NCI-H2081 treated with DMSO at 0.1 percent for 48 hours (cell line): ENCODE measurements around the gene PLEKHA5.
"Not testable (repeated sequence)": the region's sequence is repeated elsewhere in the genome, so short reads cannot be mapped to it uniquely, and the experiment has no call there.

Experiments
- DNase-seq: peaks from one replicate; lab custom pipeline; 2025; lab: John Stamatoyannopoulos, UW

The PLEKHA5 gene, protein sequence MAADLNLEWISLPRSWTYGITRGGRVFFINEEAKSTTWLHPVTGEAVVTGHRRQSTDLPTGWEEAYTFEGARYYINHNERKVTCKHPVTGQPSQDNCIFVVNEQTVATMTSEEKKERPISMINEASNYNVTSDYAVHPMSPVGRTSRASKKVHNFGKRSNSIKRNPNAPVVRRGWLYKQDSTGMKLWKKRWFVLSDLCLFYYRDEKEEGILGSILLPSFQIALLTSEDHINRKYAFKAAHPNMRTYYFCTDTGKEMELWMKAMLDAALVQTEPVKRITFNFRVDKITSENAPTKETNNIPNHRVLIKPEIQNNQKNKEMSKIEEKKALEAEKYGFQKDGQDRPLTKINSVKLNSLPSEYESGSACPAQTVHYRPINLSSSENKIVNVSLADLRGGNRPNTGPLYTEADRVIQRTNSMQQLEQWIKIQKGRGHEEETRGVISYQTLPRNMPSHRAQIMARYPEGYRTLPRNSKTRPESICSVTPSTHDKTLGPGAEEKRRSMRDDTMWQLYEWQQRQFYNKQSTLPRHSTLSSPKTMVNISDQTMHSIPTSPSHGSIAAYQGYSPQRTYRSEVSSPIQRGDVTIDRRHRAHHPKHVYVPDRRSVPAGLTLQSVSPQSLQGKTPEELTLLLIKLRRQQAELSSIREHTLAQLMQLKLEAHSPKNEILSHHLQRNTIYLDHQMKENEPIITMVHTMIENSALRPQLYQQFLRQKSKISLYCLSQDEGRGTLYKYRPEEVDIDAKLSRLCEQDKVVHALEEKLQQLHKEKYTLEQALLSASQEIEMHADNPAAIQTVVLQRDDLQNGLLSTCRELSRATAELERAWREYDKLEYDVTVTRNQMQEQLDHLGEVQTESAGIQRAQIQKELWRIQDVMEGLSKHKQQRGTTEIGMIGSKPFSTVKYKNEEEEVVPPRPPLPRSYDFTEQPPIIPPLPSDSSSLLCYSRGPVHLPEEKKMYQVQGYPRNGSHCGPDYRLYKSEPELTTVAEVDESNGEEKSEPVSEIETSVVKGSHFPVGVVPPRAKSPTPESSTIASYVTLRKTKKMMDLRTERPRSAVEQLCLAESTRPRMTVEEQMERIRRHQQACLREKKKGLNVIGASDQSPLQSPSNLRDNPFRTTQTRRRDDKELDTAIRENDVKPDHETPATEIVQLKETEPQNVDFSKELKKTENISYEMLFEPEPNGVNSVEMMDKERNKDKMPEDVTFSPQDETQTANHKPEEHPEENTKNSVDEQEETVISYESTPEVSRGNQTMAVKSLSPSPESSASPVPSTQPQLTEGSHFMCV

DNA sequence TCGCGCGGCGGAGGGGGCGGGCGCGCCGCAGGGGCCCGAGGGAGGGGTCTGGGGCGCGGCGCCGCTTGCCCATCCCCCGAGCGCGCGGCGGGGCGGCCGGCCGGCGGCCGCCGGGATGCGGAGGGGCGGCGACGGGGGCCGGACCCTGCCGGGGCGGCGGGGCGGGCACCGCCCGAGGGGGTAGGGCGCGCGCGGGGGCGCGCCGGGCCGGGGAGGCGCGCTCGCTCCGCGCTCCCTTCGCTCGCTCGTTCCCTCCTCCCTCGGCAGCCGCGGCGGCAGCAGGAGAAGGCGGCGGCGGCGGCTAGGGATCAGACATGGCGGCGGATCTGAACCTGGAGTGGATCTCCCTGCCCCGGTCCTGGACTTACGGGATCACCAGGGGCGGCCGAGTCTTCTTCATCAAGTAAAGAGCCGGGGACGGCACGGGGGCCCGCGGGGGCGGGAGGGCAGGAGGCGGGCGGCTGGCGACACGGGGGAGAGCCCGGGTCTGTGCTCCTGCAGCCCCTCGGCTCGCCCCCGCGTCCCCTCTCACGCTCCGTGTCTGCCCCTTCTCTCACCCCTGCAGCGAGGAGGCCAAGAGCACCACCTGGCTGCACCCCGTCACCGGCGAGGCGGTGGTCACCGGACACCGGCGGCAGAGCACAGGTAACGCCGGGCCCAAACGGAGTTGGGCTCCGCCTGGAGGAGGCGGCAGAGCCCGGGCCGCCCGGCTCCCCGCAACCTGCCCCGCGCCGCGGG, at the start of gene PLEKHA5:
PLEKHA5 (plus strand) TSS at position 248 of the 738 bp plus-strand sequence; CDS start at position 315, 67 bp downstream.
- DNase-seq = no peak

DNA sequence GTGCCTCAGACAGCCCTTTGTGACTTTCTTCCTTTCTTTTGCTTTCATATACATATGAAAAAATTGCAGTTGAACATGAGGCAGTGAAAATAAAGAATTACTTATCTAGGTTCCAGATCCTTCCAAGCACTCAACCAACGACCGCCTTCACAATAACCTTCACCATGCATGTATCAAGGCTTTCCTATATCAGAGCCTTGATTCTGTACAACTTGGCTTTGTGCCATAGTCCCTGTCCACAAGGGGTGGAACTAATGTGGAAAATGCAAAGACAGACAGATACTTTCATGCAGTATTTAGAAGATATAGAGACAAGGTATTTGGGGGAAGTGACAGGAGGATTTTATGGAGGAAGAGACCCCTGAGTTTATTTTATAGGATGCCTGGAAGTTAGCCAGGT, 48.6 kb upstream of the PLEKHA5 start:
- DNase-seq = no peak

DNA sequence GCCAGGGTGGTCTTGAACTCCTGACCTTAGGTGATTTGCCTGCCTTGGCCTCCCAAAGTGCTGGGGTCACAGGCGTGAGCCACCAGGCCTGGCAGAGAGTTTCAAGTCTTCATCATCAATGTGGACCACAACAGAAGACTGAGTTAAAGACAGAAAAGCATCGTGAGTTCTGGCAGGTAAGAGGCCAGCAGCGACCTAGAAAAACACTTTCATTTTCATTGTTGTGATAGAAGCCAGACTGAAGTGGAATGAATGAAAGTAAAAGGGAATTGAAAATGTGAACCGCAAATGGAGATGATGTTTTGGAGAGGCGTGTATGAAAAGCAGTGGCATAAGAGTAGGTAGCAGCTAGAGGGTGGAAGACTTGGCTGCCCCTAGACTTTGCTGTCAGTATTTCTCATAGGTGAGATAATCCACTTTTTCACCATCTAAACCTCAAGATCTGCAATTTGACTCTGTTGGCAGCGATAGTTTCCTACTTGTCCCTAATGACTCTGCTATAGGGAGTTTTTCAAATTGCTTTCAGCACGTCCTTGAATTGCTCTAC, 47.1 kb upstream of the PLEKHA5 start:
- DNase-seq = no peak

DNA sequence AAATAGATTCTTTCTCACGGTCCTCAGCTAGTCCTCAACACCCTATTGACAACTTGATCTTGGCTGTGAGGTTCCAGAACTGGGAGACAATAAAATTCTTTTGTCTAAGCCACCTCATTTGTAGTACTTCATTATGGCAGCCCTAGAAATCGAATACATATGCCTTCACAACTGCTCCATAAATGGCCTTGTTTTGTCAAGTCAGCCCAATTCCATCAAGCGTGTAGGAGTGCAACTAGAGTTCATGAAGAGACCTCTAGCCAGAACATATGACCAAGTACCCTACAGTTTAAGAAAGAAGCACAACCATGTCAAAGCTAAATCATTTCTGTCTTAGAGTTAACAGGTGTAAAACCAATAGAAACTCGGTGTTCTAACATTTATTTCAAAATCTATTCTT, 45.0 kb upstream of the PLEKHA5 start:
- DNase-seq = no peak

DNA sequence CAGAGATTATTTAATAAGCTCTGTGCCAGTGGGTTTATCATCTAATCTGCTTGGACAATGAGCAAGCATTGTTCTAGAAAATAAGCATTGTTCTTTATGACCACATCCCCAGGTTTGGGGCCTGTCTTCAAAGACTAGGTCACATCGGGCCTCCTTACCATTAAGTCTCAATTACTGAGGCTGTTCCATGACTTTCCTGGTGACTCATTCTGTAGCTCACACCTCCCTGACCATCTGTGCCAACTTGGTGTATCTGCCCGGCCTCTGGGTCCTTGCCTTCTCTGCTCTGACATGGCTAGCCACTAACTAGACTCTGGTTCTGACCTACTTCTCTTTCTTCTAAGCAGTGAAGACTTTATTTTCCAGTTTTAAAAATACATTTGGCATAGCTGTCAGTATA, 44.4 kb upstream of the PLEKHA5 start:
- DNase-seq = no peak

DNA sequence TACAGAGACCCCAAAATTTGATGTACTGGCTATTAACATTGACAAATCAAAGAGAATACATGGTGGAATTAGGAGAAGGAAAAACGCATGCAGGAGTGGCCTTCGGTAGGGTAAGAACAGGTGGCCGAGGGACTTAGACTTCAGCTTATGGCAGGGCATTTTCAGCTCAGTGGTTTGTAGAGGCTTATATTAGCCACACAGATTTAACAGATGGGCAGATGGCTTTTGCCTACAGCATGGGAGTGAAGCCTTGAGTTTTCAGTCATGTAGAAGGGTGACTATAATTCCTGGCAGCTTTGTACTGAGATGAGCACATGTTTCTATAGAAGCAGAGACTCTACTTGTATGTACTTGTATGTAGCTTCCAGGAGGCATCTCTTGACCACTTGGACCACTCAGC, 40.9 kb upstream of the PLEKHA5 start:
- DNase-seq = no peak

DNA sequence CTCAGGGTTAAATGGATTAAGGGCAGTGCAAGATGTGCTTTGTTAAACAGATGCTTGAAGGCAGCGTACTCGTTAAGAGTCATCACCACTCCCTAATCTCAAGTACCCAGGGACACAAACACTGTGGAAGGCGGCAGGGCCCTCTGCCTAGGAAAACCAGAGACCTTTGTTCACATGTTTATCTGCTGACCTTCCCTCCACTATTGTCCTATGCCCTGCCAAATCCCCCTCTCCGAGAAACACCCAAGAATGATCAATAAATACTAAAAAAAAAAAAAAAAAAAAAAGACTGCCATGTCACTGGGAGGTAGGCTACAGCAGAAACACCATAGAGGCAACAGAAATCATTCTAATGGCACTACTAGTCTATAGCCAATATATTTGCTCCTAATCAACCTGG, 37.1 kb upstream of the PLEKHA5 start:
- DNase-seq = not testable (repeated sequence)

DNA sequence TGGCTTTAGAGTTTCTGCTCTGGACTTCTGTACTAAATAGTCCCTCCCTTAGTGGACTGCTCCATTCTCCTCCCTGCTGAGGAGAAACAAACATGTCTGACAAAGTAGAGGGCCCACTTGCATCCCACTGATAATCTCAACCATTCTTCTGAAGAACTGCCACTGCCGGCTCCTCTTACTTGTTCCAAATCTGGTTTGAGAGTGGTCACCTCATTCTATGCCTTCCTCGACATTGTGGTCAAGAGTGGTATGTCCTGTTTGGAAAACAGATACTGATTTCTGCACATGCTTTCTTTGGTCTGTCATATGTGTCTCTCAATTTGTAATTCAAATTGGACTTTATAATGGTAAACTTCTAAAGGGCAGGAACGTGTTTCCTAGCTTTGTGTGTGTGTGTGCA, 36.3 kb upstream of the PLEKHA5 start:
- DNase-seq = no peak

DNA sequence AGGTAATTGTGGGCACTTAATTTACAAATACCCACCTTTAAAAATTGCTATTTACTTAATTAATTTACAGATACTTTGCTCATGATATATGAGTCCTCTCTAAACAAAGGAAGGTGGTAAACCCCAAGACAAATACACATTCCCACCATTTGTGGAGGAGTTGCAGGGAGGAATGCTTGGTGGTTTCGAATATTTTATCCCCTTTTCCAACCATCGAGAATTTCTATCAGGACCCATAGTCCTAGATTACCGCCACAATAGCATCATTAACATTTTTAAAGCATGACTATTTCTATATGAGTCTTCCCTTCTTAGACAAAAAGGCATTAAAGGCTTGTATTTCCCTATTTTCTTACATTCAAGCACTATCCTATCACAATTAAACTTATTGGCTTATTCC, 34.2 kb upstream of the PLEKHA5 start:
- no peak for DNase-seq

DNA sequence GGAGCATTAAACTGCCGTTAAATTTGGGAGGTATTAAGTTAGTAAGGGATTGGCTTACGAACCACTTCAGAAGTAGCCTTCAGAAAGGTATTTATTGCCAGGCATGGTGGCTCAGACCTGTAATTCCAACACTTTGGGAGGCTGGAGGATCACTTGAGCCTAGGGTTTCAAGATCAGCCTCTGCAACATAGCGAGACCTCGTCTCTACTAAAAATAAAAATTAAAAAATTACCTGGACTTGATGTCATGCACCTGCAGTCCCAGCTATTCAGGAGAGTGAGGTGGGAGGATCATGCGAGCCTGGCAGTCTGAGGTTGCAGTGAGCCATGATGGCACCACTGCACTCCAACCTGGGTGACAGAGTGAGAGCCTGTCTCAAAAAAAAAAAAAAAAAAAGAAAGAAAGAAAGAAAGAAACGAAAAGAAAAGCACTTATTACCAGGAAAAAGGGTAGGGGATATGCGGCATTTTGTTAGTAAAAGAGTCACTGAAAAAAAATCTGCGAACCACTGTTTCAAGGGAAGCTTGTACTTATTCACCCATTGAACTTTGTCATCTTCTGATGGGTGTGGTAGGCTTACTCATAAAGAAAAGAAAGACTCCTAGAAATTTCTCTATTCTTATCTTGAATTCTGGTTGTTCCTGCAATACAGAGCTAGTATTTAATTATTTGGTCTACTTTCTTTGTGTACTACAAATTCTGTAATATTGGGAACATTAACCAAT, 33.6 kb upstream of the PLEKHA5 start:
- no peak for DNase-seq

DNA sequence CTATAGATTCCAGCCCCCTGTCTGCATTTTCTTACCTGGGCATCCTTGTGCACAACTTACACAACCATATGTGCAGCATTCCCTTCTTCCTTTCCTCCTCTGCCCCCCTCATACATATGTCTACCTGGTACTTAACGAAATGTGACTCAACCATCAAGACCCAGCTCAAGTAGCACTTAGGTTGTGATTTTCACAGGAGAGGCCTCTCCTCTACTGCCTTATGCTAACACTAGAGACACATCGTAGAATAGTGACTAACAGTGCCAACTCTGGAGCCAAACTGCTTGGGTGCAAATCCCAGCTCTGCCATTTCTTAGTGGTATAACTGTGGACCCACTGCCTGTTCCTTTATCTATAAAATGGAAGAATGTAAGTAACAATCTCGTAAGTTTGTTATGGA, 24.1 kb upstream of the PLEKHA5 start:
- no peak for DNase-seq

DNA sequence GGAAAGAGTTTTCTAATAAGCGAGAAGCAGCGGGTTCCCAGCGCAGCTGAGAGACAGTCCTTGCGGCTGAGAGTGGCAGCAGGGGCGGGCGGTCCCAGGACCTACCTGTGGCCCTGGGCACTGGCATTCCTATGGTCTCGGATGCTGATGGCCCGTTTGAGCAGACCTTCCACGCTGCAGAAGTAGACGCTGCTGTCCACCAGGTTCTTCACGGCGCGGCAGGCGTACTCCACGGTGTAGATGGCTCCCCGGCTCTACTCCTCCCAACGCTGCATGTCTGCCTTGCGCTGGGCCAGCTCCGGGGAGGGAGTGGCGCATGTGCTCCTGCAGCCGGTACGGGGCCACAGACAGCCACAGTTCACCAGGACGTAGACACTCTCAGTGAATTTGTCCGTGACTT, 21.8 kb upstream of the PLEKHA5 start:
- no peak for DNase-seq

DNA sequence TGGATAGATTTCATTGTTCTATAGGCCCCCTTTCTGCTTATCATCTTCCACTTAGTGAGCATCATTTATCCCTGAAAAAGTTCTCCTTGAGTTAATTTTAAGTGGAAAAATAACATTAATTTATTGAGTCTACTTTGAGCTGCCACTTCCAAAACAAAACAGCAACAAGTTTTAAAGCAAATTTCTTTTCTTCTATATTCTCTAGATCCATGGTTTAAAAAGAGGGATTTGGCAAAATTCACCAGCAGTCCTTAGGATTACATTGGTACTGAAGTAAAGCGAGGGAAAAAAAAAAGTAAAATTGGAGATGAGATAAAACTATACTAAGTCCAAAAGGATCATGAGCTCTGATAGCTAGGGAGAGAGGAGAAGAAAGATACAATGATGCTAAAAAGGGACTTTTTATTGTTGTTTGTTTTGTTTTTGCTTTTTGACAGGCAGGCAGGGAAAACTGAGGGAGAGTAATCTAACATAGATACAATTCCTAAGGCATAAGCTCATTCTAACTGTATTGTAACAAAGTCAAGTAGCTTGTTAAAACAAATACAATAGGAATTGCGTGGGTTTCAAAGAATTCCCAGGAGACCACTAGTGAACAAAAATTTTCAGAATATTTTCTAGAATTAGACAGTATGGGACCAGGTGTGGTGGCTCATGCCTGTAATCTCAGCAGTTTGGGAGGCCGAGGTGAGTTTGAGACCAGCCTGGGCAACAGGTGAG, 19.2 kb upstream of the PLEKHA5 start:
- no peak for DNase-seq

DNA sequence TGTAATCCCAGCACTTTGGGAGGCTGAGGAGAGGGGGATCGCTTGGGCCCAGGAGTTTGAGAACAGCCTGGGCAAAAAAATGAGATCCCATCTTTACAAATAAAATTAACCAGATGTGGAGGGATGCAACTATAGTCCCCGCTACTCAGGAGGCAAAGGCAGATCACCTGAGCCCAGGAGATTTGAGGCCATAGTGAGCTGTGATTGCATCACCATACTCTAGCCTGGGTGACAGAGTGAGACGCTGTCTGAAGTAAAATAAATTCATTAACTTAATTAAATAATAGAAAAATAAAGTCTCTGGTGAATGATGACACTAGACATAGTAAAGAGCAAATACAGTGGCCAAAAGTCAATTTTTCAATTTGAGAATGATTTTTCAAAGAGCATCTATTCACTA, 16.1 kb upstream of the PLEKHA5 start:
- DNase-seq = no peak

DNA sequence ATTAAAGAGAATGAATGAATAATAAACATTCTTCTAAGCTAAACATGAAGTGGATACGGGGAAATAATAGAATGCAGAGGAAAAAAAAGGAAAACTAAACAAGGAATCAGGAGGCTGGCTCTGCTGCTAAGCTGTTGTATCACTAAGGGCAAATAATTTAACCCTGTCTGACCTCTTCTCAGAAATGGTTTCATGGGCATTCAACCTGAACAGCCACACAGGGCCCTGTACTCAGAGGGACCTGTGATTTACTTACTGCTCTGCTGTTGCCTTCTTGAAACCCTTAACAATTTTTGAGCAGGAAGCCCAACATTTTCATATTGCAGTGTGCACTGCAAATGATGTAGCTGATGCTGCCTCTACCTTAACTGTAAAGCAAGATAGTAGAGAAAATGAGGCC, 14.2 kb upstream of the PLEKHA5 start:
- DNase-seq = no peak

DNA sequence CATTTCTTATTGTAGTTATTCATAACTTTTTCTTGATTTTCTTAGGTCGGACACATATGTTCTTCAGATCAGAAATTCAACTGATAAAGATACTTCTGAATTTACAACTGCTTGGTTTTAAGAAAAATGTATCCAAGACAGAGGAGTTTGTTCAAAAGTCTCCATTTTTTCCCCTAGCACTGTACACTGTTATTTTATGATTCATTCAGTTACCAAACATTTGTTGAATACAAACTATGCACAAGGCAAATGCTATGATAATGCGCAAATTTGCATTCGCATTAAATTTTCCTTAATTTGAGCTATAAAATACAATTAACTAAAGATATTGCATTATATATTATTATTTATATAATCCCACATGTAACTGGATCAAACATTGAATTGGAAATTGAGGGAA, 10.1 kb upstream of the PLEKHA5 start:
- DNase-seq = no peak

DNA sequence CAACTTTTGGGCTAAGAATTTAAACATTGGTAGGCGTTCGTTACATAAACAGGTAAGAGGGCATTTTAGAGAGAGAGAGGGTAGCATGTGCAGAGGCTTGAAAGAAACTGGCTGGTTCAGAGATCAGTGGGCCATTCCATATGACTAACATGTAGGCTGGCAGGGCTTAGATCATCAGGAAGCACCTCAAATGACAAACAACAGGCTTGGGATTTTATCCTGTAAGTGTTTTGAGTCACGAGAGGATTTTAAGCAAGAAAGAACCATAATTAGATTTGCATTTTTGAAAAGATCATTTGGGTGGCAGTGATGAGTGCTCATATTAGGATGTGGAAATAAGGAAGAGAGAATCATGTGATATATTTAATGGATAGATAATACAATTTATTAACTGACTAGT, 8.7 kb upstream of the PLEKHA5 start:
- DNase-seq = no peak

DNA sequence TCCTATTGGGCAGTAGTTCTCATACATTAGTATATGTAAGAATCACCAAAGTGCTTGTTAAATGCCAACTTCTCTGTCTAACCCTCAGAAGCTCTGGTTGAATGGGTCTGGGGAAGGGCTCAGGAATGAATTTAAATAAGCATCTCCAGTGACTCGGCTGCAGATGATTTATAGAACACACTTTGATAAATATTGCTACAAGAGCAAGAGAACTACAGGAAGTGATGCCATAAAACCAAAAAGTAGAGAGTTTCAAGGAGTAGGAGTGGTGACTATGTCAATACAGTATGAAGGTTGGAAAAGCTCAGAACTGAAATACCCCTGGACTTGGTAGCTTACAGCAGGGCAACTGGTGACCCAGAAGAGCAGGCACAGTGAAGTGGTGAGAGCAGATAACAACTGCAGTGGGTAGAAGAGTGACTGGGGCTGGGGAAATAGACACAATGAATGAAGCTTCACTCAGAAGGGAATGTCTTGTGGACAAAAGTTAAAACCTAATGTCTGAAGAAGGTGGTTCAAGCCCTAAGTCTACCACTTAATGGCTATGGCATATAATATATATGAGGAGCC, 8.0 kb upstream of the PLEKHA5 start:
- no peak for DNase-seq

DNA sequence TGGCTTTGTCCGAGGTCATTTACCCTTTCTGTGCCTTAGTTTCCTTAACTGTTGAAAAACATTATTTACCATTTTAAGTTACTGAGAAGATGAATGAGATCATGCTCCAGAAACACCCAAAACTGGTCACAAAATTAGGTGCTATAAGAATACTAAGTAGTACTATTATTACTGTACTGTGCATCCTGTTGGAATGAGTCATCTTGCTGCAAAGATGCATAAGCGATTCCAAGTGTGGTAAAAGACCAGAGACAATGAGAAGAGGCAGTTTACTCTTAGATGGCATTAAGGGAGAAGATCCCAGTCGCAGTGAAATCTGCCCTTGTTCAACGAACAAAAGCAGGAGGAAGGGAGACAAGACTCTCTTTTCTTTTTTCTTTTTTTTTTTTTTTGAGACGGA, 4.2 kb upstream of the PLEKHA5 start:
- DNase-seq = no peak

DNA sequence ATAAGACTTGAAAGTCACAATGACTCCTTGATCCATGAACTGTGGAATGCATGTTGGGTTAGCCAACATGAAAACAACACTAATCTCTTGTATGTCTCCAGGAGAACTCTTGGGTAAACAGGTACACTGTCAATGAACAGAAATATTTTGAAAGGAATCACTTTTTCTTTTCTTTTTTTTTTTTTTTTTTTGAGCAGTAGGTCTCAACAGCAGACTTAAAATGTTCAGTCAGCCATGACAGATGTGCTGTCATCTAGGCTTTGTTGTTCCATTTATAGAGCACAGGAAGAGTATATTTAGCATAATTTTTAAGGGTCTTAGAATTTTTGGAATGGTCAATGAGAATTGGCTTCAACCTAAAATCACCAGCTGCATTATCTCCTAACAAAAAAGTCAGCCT, 2.3 kb upstream of the PLEKHA5 start:
- no peak for DNase-seq
